NCI-H2081 (cell line): ENCODE results near the gene CRB2.
"Not testable (repeated sequence)": the region's sequence is repeated elsewhere in the genome, so short reads cannot be mapped to it uniquely, and the experiment has no call there.

Source experiments
- DNase-seq, 2 experiments: peaks; one replicate each; lab custom pipeline; 2025; lab: John Stamatoyannopoulos, UW

The CRB2 gene

GRCh38 chr9:123380852-123381705 lies 25.1 kb downstream of the CRB2 start:
- no peak for DNase-seq

GRCh38 chr9:123382653-123383511 lies 26.9 kb downstream of the CRB2 start:
- DNase-seq: no peak

- DNase-seq: no peak
Measured at GRCh38 chr9:123383512-123384170, 27.6 kb downstream of the CRB2 start.

GRCh38 chr9:123387686-123388085 lies 31.7 kb downstream of the CRB2 start:
- no peak for DNase-seq

- no peak for DNase-seq
Measured at GRCh38 chr9:123389070-123389469, 33.1 kb downstream of the CRB2 start.

GRCh38 chr9:123389698-123390097 lies 33.7 kb downstream of the CRB2 start:
- no peak for DNase-seq

GRCh38 chr9:123390337-123391135 lies 34.5 kb downstream of the CRB2 start:
- no peak for DNase-seq

GRCh38 chr9:123391233-123391632 lies 35.2 kb downstream of the CRB2 start:
- DNase-seq: no peak

- no peak for DNase-seq
Measured at GRCh38 chr9:123391946-123392345, 35.9 kb downstream of the CRB2 start.

- DNase-seq: no peak
Measured at GRCh38 chr9:123392802-123393201, 36.8 kb downstream of the CRB2 start.

GRCh38 chr9:123394291-123395235 lies 38.6 kb downstream of the CRB2 start:
- no peak for DNase-seq

GRCh38 chr9:123395276-123395688 lies 39.3 kb downstream of the CRB2 start:
- DNase-seq: peak; percentile 28 to 75

- DNase-seq: no peak
Measured at GRCh38 chr9:123395689-123396511, 39.9 kb downstream of the CRB2 start.

GRCh38 chr9:123397975-123398374 lies 42.0 kb downstream of the CRB2 start:
- no peak for DNase-seq

GRCh38 chr9:123398938-123399337 lies 42.9 kb downstream of the CRB2 start:
- DNase-seq: not testable (repeated sequence)

- no peak for DNase-seq
Measured at GRCh38 chr9:123399803-123400378, 43.9 kb downstream of the CRB2 start.

- DNase-seq: no peak
Measured at GRCh38 chr9:123400926-123401503, 45.0 kb downstream of the CRB2 start.

GRCh38 chr9:123401879-123402513 lies 46.0 kb downstream of the CRB2 start:
- DNase-seq: peak; percentile 32 to 51
